NOMO-1 treated with DMSO at 0.1 percent for 48 hours (cell line): ENCODE measurements around the gene CASP10.
A peak's percentile ranks its signal among the peaks of the same experiment; 100 is the strongest.

Source experiments
- DNase-seq: peaks from one replicate; lab custom pipeline; 2025; ENCODE audit not compliant: unreplicated experiment; lab: John Stamatoyannopoulos, UW

CASP10 gene

GRCh38 chr2:201257381-201257955 is 74.5 kb downstream of the CASP10 start:
- DNase-seq: peak; percentile 93

- peak; percentile 93 for DNase-seq
Measured at GRCh38 chr2:201257956-201258665, 75.2 kb downstream of the CASP10 start.

- no peak for DNase-seq
Measured at GRCh38 chr2:201258666-201259615, 76.0 kb downstream of the CASP10 start.

GRCh38 chr2:201260302-201260800 is 77.4 kb downstream of the CASP10 start, which contains the start of gene CASP8:
Gene CASP8 (plus strand): TSS chr2:201260536. CDS start chr2:201266487, 5,951 bp downstream.
- DNase-seq: peak; percentile 95

GRCh38 chr2:201261471-201261870 is 78.5 kb downstream of the CASP10 start:
- DNase-seq: peak; percentile 29

- DNase-seq: peak; percentile 38
Measured at GRCh38 chr2:201261906-201262305, 79.0 kb downstream of the CASP10 start.

- DNase-seq: no peak
Measured at GRCh38 chr2:201262718-201263117, 79.8 kb downstream of the CASP10 start.

GRCh38 chr2:201263779-201264178 is 80.8 kb downstream of the CASP10 start:
- no peak for DNase-seq

- no peak for DNase-seq
Measured at GRCh38 chr2:201264472-201265173, 81.7 kb downstream of the CASP10 start.

- DNase-seq: no peak
Measured at GRCh38 chr2:201266629-201267028, 83.7 kb downstream of the CASP10 start.

- DNase-seq: no peak
Measured at GRCh38 chr2:201267278-201268030, 84.5 kb downstream of the CASP10 start.

- DNase-seq: no peak
Measured at GRCh38 chr2:201269764-201270163, 86.8 kb downstream of the CASP10 start.

- no peak for DNase-seq
Measured at GRCh38 chr2:201270293-201271001, 87.5 kb downstream of the CASP10 start.

- DNase-seq: no peak
Measured at GRCh38 chr2:201271917-201272316, 89.0 kb downstream of the CASP10 start.

GRCh38 chr2:201273330-201273983 is 90.5 kb downstream of the CASP10 start:
- DNase-seq: no peak

GRCh38 chr2:201275069-201275468 is 92.1 kb downstream of the CASP10 start:
- no peak for DNase-seq

- no peak for DNase-seq
Measured at GRCh38 chr2:201275990-201276389, 93.0 kb downstream of the CASP10 start.

GRCh38 chr2:201276511-201276910 is 93.6 kb downstream of the CASP10 start:
- no peak for DNase-seq
